ENCODE measurements around the gene CWC25.

The CWC25 gene

GRCh38 chr17:38786372-38786771 lies 38.7 kb downstream of the CWC25 start:
- no peak for DNase-seq (ENCODE audit: low read depth)

GRCh38 chr17:38783227-38783626 lies 41.9 kb downstream of the CWC25 start:
- no peak for DNase-seq (ENCODE audit: low read depth)

GRCh38 chr17:38779965-38780752 lies 45.0 kb downstream of the CWC25 start:
- no peak for DNase-seq (ENCODE audit: low read depth)

GRCh38 chr17:38777641-38778250 lies 47.4 kb downstream of the CWC25 start:
- no peak for DNase-seq (ENCODE audit: low read depth)

GRCh38 chr17:38773258-38773657 lies 51.9 kb downstream of the CWC25 start:
- DNase-seq (ENCODE audit: low read depth), result no peak

DNA sequence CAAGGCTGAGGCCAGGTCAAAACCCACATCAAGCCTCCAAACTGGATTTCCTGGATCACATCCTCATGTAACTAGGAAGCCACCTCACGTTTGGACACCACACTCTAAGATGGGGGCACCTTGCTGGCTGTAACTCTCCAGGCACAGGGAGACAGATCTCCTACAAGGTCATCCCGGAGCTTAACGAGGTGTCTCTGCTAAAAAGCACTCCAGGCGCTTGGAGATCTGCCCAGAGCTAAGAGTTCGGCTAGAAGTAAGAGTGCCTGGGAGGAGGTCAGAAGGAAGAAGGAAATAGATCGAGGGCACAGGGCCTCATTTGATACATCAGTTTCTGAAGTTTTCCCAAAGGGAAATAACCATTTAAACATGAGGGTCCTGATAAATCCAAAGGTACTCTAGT lies 56.7 kb downstream of the CWC25 start:
- DNase-seq (ENCODE audit: low read depth), result no peak

- DNase-seq (ENCODE audit: low read depth), result no peak
These were observed 58.8 kb downstream of the CWC25 start for GRCh38 chr17:38766341-38766740.

DNA sequence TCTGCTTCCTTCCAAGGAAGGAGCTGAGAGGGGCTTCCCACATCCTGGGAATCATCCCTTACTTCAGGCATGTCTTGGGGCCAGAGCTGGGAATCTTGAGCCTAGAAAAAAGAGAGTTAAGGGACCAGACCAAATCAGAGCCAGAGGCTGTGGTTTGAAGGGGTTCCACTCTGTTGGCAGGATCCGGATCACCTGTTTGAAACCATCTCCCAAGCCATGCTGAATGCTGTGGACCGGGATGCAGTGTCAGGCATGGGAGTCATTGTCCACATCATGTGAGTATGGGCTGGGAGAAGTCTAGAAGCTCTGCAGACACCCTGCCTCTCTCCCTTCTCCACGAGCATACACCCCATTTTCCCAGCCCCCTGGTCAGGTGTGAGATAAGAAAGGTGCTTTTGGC lies 62.9 kb downstream of the CWC25 start:
- no peak for DNase-seq (ENCODE audit: low read depth)

GRCh38 chr17:38761612-38762011 lies 63.5 kb downstream of the CWC25 start:
- no peak for DNase-seq (ENCODE audit: low read depth)

DNA sequence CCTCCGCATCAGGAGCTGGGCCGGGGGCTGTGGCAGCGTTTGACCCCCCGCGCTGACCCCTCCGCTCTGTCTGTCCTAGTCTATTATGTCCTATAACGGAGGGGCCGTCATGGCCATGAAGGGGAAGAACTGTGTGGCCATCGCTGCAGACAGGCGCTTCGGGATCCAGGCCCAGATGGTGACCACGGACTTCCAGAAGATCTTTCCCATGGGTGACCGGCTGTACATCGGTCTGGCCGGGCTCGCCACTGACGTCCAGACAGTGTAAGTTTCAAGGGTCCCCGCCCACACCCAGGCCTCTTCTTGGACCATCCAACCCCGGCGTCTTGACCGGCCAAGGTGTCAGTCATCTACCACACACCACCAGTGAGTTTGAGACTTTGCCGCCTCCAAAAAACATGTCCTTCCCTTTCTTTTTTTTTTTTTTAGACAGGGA lies 72.0 kb downstream of the CWC25 start:
- DNase-seq (ENCODE audit: low read depth), result no peak

- peak; percentile 96 for DNase-seq (ENCODE audit: low read depth)
These were observed 72.6 kb downstream of the CWC25 start, which contains the start of gene PSMB3 for GRCh38 chr17:38752308-38753070. Gene PSMB3 (plus strand): TSS chr17:38752741. CDS start chr17:38752827, 86 bp downstream.

DNA sequence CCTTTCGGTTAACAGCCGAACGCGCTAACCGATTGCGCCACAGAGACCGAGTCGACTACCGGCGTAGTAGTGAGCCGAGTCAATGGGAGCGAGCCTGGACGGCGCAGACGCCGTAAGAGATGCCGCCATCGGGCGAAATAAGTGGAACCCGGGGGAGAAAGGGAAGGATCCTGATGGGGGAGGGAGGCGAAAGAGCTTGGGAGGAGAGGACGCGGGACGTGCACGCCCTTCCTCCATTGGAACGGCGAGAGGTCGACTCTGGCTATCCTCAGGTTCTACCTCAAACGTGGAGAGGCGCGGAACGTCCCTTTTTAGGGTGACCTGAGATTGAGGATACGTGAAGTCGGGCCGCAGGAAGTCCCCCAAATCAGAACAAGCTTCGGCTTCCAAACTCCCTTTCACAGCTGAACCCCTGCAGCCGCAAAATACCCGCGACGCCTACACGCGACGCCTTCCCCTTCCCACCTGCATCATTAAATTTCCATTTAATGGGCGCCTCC lies 73.3 kb downstream of the CWC25 start:
- DNase-seq (ENCODE audit: low read depth), result peak; percentile 56

- no peak for DNase-seq (ENCODE audit: low read depth)
These were observed 73.8 kb downstream of the CWC25 start for GRCh38 chr17:38751144-38751807.

All from HS-5 (cell line).